GM18520 (cell line): ENCODE measurements around the gene FBXW4.

Experiments used
- ATAC-seq: cut with Tn5 transposase; IDR thresholded peaks from one replicate; pipeline ENCODE4 v1.9.1; 2021; ENCODE audit not compliant: unreplicated experiment

FBXW4 gene

DNA sequence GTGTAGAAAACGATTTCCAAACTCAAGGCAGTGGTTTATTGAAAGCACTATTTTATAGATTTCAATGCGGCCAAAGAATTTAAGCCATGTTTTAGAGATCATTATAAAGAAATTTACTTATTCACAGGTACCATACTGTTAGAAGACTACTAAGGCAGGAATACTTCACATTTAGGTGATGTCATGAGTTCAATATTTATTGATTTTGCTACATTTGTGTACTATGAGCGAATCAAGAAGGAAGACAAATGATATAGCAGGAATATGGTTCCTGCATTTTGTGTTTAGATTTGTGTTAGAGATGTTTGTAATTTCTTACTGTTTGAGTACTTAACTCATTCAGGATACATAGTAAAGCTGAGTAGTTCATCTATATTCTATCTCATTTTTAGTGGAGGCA lies 1.7 kb upstream of the FBXW4 start:
- ATAC-seq = no peak

DNA sequence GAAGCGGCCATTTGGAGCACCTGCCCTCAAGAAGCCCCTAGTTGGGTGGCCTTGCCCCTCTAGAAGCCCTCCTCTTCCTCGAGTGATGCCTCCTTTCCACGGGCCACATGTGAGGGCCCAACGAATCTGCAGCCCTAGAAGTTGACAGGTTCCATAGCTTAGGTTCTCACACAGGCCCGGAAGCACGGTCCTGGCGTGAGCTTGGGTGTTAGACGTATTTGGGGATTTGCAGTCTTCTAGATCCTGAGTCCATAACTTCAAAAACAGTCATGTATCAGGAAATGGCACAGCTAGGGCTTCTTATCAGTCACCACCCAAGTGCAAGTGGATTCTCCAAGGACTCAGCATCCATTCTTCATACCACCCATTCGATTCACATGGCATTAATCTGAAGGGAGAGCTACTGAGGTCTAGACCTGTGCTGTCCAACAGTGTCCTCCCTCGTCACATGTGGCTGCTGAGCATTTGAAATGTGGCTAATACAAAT lies 477 bp upstream of the FBXW4 start:
- no peak for ATAC-seq

DNA sequence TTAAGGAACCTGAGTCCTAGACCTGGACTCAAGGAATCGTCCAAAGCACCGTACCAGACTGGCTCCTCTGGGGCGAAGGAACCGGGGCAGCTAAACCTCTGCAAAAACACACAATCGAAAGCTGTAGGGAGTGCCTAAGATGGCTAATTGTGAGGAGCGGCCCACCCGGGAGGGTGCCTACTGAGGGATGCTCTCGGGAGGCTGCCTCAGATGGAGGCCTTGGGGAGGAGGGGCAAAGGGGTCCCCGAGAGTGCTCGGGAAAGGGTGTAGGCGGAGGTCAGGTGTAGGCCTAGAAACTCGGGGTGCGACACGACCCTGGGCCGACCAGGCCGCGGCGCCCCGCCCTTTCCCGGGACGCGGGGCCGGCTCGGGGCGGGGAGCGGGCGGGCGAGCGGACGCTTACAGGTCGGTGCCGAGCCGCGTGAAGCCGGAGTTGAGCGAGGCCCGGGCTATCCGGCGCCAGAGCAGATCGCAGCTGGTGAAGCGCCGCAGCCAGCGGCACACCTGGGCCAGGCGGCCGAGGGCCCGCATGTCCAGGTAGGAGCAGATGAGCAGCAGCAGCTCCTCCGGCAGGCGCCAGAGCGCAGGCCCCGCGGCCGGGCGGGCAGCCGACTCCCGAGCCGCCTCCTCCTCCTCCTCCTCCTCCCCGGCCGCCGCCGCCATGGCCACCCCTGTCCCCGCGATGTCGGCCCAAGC lies 844 bp downstream of the FBXW4 start:
- ATAC-seq = peak; percentile 48

DNA sequence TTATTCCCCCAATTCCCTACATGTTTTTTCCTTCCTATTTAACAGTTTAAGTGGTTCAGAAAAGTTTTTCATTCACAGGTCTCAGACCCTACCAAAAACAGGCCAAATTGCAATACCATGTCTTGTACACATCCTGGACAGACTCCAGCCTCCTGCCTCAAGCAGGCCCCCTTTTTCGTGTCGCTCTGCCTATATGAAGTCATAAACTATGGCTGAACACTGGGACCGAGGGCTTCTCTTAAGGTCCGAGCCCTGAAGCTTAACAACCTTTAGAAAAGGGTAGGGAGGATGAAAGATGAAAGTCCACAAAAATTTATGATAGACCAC lies 1.4 kb downstream of the FBXW4 start:
- no peak for ATAC-seq

DNA sequence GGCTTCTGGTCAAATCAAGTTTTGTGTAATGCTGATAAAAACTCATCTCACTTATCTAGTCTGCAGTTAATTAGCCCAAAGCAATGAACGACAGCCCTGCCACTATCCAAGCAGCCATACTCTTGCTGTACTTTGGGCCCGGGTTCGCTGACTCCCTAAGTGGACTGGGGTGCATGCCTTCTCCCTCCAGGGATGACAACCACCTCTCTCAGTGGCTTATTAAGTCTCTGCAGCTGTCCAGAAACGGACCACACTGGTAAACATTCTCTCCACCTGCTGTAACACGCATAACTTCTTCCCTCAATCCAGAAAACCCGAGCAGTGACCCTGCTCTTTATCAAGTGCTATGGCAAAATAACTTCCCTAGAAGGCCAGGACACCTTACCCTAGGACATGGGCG lies 3.9 kb downstream of the FBXW4 start:
- ATAC-seq = no peak

DNA sequence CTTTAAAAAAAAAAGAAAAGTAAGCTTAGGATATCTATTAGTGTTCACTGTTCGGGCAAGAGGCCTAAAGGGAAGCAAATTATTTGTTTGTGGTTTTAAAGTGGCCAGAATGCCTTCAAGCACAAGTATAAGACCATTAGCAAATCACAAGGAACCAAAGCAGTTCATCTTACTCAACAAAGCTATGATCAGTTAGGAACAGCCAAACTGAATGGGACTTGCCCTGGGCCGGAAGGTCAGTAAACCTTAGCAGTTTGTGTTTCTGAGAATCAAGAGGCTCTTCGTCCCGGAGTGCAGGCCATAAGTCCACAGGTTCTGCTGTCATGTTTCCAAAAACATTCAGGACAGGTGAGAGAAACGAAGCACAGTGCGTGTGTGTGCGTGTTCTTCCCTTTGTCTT lies 4.5 kb downstream of the FBXW4 start:
- no peak for ATAC-seq

DNA sequence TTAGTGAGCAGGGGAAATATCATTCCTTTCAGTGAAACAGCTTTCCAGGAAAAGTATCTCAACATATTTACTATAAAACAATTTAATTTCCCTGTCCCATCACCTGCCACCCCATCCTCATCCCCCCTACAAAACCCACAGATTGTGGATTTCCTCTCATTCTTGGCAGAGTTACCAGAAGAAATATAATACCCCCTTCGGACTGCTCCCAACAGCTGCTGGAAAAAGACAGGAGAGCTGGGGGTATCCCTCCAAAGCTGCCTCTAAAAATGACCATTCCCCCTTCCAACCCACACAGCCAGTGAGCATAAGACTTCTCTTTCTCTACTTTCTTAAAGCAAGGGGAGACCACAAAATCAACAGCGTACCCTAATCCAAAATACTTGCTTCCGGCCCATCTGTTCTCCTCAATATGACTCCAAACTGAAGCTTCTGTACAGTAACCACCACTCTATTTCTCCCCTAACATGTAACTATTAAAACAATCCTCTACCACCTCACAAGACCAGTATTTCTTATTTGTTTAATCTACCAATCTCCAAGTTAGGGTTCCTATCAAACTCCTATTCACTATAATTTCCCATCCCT lies 7.8 kb downstream of the FBXW4 start:
- no peak for ATAC-seq

DNA sequence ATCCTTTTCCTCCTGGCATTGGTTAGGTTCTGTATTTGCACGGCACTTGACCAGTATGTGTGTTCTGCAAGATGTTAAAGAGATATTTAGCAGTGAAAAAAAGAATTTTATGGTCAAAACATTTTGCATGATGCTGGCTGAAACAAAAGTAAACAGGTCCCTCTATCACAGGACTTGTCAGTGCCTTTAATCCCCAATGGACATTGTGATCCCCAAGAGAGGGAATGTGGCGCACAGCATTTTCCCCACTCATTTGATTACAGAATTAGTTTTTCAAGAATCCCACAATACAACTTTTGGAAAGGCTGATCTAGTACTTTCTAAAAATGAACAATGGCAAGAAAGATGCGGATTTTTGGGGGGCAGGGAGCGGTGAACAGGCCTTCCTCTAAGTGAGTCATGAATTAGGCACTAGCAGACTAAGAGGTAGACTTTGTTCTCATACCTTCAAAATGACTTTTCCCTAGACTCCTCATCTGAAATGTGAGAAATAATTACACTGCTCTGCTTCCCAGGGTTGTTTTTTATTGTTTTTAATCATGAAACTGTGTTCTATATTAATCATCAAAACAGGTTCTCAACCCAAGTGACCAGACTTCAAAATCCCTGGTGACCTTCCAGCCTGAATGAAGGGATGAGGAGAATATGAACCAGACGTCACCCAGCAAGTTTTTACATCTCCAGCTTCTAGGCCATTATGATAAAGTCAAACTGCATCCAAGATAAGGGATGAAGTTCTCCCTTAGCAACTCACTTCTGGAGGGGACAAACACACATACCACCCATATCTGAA lies 8.6 kb downstream of the FBXW4 start:
- ATAC-seq = no peak

DNA sequence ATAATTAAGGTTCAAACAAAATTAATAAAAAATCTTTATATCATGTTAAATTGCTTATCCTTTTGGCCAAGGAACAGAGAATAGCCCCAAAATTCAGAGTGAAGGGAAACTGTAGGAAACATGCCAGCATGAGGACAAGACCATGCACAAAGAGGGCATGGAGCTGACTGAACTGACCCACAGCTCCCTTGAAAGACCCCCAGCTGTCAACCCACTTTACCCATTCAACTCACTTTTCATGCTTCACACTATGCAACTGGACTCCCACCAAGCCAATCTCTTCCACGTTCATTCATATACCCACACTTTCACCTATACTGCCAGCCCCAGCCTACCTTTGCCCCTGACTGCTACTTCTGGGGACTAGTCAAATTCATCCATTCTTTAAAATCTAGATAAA lies 10.2 kb downstream of the FBXW4 start:
- ATAC-seq = no peak

DNA sequence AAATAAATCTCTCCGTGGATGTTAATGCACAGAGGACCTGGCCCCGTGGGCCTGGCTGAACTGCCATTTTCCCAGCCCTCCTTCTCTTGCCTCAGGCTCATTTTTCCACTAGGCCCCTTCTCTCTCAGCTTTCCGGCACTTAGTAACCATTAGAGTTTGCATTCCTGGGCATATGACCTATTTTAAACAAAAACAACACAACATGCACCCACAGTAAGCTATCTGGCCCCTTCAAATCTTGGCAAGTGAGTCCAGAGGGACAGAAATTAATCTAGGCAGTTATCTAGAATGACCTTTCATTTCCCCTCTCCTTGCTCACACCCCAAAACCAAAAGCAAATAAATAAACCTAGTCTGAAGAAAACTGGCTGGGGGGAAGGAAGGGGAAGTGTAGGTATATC lies 11.7 kb downstream of the FBXW4 start:
- no peak for ATAC-seq

DNA sequence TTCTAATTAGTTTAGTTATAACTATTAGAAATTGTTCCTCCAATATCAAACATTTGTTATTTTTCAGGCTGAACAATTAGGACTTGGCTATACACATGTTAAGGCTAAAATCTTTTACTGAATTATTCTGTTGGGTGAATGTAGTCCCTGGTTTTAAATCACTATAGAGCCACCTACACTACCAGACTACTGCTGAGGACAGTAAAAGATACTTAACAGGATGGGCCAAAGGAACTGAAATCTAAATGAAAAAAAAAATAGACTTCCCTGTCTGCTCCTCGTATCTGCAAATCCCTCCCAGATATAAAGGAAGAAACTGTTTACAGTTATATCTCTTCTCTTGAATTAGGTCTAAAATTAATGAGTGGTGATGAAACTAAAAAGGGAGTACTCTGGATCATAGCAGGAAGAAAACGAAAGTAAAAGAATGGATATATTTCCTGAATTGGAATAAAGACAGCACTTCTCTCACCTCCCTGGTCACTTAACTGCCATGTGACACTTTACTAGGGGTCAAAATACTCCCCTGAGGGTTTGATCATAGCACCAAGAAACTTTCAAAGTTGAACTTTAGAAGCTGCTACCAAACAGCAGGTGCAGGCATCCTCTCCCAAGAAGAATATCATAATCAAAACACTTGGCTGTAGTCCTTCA lies 12.7 kb downstream of the FBXW4 start:
- ATAC-seq = no peak

DNA sequence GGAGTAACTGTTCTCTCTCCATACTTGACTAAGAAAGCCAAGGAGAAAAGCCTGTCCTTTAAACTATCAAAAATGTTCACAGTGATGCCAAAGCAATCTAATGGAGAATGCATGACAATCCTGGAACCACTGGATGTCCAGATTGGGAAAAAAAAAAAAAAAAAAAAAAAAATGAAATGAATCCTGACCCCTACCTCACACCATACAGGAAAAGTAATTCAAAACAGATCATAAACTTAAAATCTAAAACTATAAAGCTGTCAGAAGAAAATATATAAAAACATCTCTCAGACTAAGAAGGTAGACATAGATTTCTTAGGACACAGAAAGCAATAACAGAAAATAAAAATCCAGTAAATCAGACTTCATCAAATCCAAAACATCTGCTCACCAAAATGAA lies 18.4 kb downstream of the FBXW4 start:
- no peak for ATAC-seq

DNA sequence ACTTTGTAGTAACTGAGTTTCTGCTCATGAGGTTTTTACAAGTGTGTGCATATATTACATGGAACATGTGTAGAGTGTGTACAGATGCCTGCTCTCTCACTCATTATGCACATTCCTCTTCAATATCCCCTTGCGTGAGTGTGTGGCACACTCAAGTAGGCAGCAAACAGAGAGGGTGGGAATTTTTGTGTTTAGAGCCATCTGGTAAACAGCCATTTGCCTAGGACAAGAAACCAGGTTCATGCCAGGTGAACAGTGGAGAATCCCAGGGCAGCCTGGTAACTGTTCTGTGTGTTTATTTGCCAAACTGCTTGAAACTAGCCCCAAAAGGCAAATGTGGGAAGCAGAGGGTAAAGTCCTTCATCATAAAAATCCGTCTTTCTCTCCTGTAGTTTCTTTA lies 19.9 kb downstream of the FBXW4 start:
- ATAC-seq = no peak

DNA sequence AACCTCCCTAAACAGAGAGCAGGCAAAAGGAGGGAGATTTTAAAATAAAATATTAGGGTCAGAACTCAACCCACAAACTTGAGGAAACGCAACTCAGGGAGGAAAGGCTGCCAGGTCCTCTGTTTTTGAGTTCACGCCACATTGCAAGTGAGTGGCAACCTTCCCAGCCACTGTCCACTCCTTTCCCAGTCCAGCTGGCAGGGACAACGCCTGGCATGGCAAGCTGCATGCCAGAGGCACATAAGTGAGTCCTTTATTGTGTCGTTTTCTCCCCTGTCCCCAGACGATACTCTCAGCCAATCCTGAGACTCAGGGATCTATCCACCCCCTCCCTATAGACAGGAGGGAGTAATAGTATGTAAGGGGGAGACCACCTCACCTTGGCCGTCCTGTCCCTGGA lies 22.4 kb downstream of the FBXW4 start:
- ATAC-seq = no peak

DNA sequence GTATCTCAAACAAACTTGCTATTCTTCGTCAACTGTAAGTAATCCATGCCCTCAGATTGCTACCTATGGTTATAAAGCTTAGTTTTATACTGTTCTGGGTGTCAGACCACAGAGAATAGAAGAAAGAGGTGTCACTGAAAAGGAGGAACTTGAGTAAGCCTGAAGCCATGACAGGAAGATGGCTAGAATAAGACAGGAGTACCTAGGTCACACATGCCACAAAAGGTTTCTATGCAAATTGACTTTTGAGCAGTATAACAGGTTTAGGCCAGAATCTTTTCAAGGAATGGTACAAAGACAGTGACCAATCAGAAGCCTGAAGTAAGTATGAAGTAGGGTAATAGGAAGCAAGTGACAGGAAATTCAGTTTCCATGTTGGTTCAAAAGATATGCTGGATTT lies 23.5 kb downstream of the FBXW4 start:
- ATAC-seq = peak; percentile 88

DNA sequence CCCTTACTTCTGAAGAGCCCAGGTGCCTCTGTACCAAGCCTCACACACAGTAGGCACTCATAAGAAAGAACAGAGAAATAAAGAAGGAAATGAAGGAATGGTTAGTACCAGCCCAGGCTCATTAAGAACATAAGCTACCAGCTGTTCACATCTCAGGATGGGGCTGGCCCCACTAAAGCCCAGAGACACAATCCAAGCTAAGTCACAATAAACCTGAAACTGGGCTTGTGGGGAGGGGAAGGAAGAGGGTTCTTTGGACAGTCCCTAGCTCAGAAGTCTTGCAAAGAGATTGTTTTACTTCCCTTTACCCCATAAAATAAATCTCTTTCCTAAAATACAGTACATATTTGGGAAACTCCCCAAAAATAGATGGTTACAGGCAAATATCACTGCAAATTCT lies 24.3 kb downstream of the FBXW4 start:
- no peak for ATAC-seq

DNA sequence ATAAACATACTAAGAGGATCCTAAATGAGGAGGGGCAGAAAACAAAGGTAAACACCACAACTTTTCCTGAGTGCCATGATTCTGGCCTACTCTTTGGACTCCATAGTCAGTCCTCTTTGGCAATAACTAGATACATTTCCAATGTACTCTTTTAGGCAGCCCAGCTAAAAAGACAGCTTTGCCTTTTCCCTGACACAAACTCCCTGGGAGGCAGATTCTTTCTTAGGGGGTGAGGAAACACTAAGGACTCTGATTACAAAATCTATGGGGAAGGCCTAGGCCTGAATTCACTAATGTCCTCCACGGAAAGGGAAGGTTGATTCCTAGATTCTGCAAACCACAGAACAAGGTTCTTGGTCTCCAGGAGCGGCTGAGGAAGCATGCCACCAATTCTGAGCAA lies 25.8 kb downstream of the FBXW4 start:
- ATAC-seq = no peak

DNA sequence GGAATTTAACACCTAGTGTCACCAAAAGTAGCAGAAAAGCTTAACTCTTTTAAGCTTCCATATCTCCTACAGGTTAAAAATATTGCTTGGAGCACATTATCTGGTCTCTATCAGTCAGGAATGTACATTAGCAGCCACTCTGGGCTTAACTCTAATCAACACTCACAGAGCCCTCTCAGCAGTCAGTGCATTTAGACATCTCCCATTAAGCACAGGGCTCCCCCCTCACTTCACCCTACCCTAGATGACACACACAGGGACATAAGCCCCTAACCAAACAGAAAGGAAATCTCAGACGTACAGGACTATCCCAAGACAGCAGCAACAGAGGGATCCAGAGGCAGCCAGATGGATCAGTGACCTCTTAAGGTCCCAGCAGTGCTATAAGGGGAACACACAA lies 26.4 kb downstream of the FBXW4 start:
- ATAC-seq = no peak

DNA sequence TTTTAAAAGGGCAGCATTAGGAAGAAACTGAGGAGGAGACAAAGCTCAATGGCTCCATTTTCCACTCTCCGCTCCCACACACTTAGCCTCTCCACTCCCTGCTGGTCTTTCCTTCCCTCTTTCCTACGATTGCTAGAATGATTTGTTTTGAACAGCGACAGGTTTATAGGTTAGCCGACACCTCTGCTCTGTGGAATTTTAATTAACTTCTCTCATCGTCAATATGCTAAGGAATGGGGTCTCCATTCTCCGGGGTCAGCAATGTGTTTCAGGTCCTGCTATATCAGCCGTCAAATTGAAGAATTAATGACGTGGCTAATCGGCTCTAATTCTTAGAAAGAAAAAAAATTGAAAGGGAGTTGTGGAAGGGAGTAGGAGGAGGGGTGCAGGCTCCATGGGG lies 28.9 kb downstream of the FBXW4 start:
- no peak for ATAC-seq

DNA sequence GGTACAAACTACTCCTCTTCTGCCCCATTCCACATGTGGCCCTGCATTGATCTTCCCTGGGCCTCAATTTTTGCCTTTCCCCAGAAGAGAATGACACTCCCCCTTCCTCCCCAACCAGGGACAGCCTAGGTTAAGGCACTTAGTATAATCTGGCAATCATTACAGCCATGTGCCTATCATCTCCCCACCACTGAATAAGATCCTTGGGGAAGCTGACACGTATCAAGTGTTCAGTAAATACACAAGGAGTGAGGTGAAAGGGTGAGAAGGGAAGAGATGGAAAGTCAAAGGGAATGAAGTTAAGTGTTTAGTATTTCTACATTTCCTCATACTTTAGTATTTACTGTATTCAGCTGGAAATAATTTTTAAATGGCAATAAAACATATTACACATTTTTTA lies 31.9 kb downstream of the FBXW4 start:
- no peak for ATAC-seq

DNA sequence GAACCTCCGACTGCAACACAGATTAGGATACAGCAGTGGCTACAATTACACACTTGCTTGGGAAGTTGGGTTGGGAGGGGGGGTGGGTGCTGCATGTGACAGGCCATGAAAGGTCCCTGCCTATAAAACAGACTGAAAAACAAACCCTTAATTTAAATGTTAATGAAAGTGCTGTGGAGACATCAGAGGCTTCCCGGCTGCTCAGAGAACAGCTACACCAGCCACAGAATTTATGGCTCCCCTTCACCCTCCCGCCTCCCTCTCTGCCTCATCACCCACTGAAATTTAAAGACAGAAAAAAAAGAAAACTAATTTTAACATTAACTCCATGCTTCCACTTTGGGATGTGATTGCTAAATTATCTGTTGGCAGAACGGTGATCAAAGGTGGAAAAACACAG lies 34.7 kb downstream of the FBXW4 start:
- ATAC-seq = no peak

DNA sequence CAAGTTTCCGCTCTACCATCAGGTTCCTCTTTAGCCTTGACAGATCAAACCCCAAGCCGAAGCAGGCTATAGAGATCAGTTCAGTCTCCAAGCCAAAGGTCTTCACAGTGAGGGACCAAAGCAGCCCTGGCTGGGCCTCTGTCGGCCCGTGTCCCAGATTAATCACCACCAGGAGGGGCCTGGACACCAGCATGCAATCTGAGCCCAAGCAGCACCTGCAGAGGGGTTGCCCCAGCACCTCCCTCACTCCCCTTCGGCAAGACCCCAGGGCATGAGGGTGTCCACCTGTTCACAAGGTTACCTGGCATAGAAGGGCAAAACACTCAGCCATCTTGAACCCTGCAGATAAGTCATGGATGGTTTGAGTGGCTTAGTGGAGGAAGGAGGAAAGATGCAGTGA lies 36.0 kb downstream of the FBXW4 start:
- no peak for ATAC-seq
